22Rv1 (cell line): ENCODE measurements around the gene PDE4B.

Experiments used
- ZFX ChIP-seq: fragments of 450-650 bp; IDR thresholded peaks from 2 replicates; pipeline ENCODE4 v1.6.1; 2017; ENCODE audit warnings: antibody characterized with exemption, borderline replicate concordance
- TF ChIP-seq, protein P1 (sequence below): fragments of 450-650 bp; IDR thresholded peaks from 2 replicates; pipeline ENCODE4 v1.5.1; 2017; ENCODE audit warnings: mild to moderate bottlenecking

DNA sequence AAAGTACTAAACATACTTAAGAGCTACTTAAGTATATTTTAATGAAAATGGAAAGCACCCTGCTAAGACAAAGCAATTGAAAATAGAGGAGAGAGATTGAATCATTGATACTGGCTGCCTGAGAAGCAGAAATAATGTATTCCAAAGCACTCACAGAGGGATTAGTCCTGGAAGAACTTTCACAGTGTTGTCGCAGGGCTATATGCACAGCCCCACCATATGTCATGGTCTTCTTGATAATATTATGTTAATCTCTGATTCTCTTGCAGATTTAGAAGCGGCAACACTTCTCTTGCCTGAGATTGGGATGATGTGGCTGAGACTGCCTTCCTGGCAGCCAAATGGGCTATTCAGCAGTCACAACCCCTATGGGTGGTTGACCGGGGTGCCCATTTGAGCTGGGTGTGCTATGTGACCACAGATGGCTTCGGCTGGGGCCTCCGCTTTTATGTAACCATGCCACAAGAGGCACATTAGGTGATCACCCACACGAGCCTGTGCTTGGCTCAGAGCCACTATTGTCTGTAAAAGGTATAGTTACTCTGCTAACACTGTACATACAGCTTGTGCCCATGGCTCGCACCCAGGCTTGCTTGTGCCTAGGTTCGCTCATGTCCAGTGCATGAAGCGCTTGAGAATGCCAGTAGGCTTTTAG is 589.1 kb downstream of the PDE4B start:
- TF ChIP-seq, protein P1, sequence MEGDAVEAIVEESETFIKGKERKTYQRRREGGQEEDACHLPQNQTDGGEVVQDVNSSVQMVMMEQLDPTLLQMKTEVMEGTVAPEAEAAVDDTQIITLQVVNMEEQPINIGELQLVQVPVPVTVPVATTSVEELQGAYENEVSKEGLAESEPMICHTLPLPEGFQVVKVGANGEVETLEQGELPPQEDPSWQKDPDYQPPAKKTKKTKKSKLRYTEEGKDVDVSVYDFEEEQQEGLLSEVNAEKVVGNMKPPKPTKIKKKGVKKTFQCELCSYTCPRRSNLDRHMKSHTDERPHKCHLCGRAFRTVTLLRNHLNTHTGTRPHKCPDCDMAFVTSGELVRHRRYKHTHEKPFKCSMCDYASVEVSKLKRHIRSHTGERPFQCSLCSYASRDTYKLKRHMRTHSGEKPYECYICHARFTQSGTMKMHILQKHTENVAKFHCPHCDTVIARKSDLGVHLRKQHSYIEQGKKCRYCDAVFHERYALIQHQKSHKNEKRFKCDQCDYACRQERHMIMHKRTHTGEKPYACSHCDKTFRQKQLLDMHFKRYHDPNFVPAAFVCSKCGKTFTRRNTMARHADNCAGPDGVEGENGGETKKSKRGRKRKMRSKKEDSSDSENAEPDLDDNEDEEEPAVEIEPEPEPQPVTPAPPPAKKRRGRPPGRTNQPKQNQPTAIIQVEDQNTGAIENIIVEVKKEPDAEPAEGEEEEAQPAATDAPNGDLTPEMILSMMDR = no peak
- TF ChIP-seq ZFX = no peak
